ENCODE measurements around the gene HTRA3.

- TF ChIP-seq CTCF (conservative IDR thresholded peaks at IDR 0.05; ENCODE audit: low read length) (no peak), EZH2phosphoT487 (IDR thresholded peaks at IDR 0.05; ENCODE audit: borderline replicate concordance, low read depth, low read length) (no peak)
Measured at GRCh38 chr4:8332038-8332857, 62.7 kb downstream of the HTRA3 start.
